ENCODE measurements around the gene SORCS2. TPM values are rescaled to one million over a fixed set of nuclear protein-coding genes. Genes with fewer than 3 reads are reported as not detected.

The SORCS2 gene
- total RNA-seq, 2 donors from 2014 or later = 0.68 to 0.92 TPM

DNA sequence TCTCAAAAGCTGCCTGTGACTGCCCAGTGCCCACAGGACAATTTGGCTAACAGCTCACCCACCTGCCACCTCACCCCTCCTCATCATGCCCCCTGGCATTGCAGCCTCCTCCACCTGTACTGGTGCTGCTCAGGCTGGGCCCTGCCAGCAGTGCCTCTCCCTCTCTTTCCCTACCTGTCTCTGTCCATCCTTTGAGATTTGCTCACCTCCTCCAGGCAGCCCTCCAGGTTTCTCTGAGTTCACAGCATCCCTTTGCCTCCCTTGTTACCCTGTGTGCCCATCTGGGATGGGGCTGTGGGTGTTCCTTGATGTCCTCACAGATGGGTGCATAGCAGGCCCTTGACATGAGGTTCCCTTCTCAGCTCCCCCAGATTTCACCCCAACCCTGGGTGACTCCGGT lies 522.4 kb downstream of the SORCS2 start:
- TF ChIP-seq CTCF (IDR thresholded peaks at IDR 0.05) = no peak
- Histone ChIP-seq H3K9me3 (no peaks in the 10 kb centered on the region), H3K36me3 (no peaks in the 10 kb centered on the region), H3K4me1 (ENCODE audit: control insufficient read depth in 1 of 2, low read depth in 2 of 2) (no peaks in the 10 kb centered on the region), H3K27ac (no peak overlapping the region), H3K4me3 (no peak overlapping the region), H3K27me3 (replicated peaks; ENCODE audit: insufficient read depth) (no peaks in the 10 kb centered on the region)
- DNase-seq (ENCODE audit: low spot score) (no peak), ATAC-seq (ENCODE audit: insufficient number of reproducible peaks, low FRiP score, low read depth) (no peak)

DNA sequence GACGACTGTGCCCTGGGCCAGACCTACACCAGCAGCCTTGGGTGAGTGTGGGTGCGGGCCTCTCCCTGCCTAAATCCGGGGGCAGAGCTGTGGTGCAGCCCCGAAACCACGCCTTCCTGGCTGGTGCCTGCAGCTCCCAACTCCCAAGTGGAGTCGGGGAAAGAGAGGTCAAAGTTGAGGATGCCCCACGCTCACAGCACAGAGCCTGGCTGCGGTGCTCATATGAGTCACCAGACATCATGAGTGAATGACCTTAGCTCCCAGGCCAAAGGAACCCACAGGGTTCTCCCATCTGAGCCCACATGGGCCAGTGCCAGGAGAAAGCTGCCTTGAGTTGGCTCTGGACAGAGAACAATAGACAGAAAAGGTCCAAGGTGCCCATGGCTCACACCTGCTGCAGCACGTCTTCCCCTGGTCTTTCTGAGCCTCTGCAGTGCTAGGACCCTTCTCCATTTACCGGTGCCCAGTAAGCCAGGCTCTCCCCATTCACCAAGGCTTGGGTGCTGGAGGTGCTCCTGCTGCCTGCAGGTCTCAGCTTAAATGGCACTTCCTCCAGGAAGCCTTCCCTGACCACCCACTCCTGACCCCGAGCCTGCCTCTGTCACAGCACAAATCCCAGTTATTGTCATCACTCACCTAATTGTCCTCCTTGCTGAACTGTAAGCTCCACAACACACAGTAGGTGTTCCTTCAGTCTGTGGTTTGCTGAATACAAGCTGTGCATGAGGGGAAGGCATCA lies 523.1 kb downstream of the SORCS2 start:
- Histone ChIP-seq H3K4me3 (no peak overlapping the region), H3K9me3 (no peaks in the 10 kb centered on the region), H3K27ac (no peak overlapping the region), H3K4me1 (ENCODE audit: control insufficient read depth in 1 of 2, low read depth in 2 of 2) (no peaks in the 10 kb centered on the region), H3K27me3 (replicated peaks; ENCODE audit: insufficient read depth) (no peaks in the 10 kb centered on the region), H3K36me3 (no peaks in the 10 kb centered on the region)
- DNase-seq (ENCODE audit: low spot score) (no peak), ATAC-seq (ENCODE audit: insufficient number of reproducible peaks, low FRiP score, low read depth) (no peak)
- TF ChIP-seq CTCF (IDR thresholded peaks at IDR 0.05) = no peak

GRCh38 chr4:7716010-7716721 lies 523.8 kb downstream of the SORCS2 start:
- Histone ChIP-seq H3K36me3 (no peaks in the 10 kb centered on the region), H3K27me3 (replicated peaks; ENCODE audit: insufficient read depth) (no peaks in the 10 kb centered on the region), H3K9me3 (no peaks in the 10 kb centered on the region), H3K27ac (no peak overlapping the region), H3K4me1 (ENCODE audit: control insufficient read depth in 1 of 2, low read depth in 2 of 2) (no peaks in the 10 kb centered on the region), H3K4me3 (no peak overlapping the region)
- DNase-seq (ENCODE audit: low spot score) (no peak), ATAC-seq (ENCODE audit: insufficient number of reproducible peaks, low FRiP score, low read depth) (no peak)
- TF ChIP-seq CTCF (IDR thresholded peaks at IDR 0.05) = no peak

GRCh38 chr4:7717161-7717560 lies 524.8 kb downstream of the SORCS2 start:
- Histone ChIP-seq H3K27ac (no peak overlapping the region), H3K4me3 (no peak overlapping the region), H3K36me3 (no peaks in the 10 kb centered on the region), H3K27me3 (replicated peaks; ENCODE audit: insufficient read depth) (no peaks in the 10 kb centered on the region), H3K4me1 (ENCODE audit: control insufficient read depth in 1 of 2, low read depth in 2 of 2) (no peaks in the 10 kb centered on the region), H3K9me3 (no peaks in the 10 kb centered on the region)
- DNase-seq (ENCODE audit: low spot score) (no peak), ATAC-seq (ENCODE audit: insufficient number of reproducible peaks, low FRiP score, low read depth) (no peak)
- TF ChIP-seq CTCF (IDR thresholded peaks at IDR 0.05) = no peak

DNA sequence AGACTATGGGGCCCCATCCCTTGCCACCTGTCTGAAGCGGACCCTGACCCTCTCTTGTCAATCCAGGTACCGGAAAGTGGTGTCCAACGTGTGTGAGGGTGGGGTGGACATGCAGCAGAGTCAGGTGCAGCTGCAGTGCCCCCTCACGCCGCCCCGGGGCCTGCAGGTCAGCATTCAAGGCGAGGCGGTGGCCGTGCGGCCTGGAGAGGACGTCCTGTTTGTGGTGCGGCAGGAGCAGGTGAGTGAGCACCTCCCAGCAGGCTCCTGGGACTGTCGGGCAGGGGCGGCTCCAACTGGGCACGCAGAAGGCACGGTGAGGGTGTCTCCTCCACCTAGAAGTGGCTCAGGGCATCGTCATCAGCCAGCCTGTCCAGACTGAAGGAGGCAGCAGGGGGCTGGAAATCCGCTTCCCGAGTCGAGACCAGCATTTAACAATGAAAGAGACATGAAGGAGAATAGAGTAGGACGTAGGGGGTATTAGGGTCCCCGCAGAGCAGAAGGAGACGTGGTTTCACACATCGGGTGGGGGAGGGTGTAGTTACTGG lies 525.7 kb downstream of the SORCS2 start:
- DNase-seq (ENCODE audit: low spot score) = no peak
- H3K27me3 ChIP-seq (replicated peaks; ENCODE audit: insufficient read depth) = no peaks in the 10 kb centered on the region
- no peaks in the 10 kb centered on the region for H3K9me3 ChIP-seq
- H3K27ac ChIP-seq = no peak overlapping the region
- TF ChIP-seq CTCF (IDR thresholded peaks at IDR 0.05) = no peak
- no peak overlapping the region for H3K4me3 ChIP-seq
- no peaks in the 10 kb centered on the region for H3K36me3 ChIP-seq
- H3K4me1 ChIP-seq (ENCODE audit: control insufficient read depth in 1 of 2, low read depth in 2 of 2) = no peaks in the 10 kb centered on the region
- ATAC-seq (ENCODE audit: insufficient number of reproducible peaks, low FRiP score, low read depth) = no peak
